HG02938 (cell line): ENCODE data around the gene TNRC18.
"Not testable (repeated sequence)": the region's sequence is repeated elsewhere in the genome, so short reads cannot be mapped to it uniquely, and the experiment has no call there.

Experiments
- ATAC-seq: cut with Tn5 transposase; IDR thresholded peaks from one replicate; pipeline ENCODE4 v1.9.1; 2021; ENCODE audit warnings: mild to moderate bottlenecking, moderate library complexity; ENCODE audit not compliant: unreplicated experiment

TNRC18 gene

GRCh38 chr7:5324961-5325360 lies 98.7 kb downstream of the TNRC18 start:
- ATAC-seq = no peak

GRCh38 chr7:5323800-5324781 lies 99.5 kb downstream of the TNRC18 start:
- not testable (repeated sequence) for ATAC-seq

GRCh38 chr7:5322621-5323410 lies 100.8 kb downstream of the TNRC18 start:
- ATAC-seq = no peak

DNA sequence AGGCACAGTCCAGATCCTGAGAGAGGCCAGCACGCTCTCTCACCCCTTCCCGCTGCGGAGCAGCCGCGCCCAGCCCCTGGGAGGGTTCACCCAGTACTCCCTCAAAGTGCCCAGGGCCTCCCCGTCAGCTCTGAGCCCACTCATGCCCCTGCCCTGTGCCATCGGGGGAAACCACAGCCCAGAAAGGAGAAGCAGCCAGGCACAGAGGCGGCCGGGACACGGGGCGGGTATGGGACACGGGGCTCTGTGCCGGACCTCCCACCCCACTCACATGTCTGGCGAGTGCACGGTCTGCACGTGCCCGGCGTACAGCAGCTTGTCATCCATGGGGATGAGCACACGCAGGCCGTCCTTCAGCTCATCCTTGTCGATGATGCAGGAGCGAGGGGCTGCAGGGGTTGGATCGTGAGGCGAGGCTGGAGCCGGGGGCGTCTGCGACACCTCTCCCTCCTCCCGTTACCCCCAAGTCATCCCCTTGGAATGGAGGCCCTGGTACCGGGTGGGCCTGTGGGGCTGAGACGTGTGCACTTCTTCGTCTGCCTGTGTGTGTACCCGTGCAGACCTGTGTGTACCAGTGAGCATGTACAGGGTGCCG lies 102.7 kb downstream of the TNRC18 start:
- no peak for ATAC-seq

DNA sequence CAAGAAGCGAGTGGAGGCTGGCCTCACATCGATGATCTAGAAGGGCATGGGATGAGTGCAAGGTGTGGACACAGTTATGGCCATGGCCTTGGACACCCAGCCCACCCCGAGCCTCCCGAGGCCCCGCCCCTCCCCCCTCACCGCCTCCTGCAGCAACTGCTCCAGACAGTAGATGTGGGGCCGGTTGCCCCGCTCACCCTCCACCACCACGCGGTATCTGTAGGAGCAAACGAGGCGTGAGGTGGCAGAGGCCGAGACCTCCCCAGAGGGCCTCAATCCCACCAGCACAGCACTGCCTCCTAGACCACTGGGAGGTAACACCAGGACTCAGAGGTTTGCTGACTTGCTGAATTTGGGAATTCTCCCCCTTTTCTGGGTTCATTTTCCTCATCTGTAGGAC lies 103.2 kb downstream of the TNRC18 start:
- no peak for ATAC-seq

GRCh38 chr7:5318613-5319012 lies 105.0 kb downstream of the TNRC18 start:
- ATAC-seq = not testable (repeated sequence)

DNA sequence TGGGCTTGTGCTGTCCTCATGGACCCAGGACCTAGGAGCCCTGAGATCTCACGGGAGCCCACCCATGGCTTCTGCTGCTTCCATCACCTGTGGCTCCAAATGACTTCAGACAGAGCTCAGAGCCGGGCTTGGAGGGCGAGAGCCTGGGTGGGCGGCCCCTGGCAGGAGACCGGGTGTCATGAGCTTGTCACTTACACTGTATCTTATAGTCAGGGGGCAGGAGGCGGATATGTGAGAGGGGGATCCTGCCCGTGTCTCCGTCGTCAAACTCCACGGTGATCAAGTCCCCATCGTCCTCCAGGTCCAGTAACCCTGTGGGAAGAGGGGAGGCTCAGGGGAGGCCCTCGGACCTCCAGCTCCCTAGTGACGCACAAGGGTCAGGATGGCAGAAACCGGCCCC lies 107.9 kb downstream of the TNRC18 start:
- no peak for ATAC-seq

DNA sequence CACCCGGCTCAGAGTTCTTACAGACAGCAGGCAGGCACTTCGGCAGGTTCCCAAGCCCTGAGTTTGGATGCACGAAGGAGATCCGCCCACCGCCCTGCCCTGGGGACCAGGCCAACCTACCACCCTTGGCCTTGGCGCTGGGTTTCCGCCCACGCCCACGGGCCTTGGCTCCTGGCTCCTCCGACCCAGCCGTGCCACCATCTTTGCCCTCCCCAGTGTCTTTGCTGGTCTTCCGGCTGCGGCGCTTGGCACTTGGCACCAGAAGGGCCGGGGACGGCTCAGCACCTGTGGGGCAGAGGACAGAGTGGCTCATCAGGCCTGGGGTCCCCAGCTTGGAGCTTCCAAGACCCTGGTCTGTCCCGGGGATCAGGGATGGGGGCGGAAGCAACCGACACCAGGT lies 108.8 kb downstream of the TNRC18 start:
- no peak for ATAC-seq

- not testable (repeated sequence) for ATAC-seq
These were observed 110.4 kb downstream of the TNRC18 start for GRCh38 chr7:5313076-5313885.

GRCh38 chr7:5312276-5313070 lies 111.2 kb downstream of the TNRC18 start:
- ATAC-seq = not testable (repeated sequence)

GRCh38 chr7:5310822-5311405 lies 112.7 kb downstream of the TNRC18 start:
- no peak for ATAC-seq

DNA sequence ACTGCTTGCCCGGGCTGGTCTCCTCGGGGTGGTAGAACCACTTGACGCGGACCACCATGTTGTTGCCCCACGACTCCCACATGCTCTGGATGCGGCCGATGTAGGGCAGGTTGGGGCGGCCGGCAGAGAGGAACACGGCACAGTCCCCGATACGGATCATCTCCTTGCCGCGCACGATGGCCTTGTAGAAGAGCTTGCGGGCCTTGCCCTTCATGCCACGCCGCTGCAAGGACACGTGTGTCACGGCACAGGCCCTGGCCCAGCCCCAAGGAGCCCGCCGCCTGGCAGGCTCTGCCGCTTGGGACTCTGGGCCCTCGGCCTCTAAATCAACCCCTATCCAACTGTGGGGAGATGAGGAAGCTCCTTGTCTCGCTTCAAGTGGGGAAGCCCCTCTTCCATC lies 114.5 kb downstream of the TNRC18 start:
- no peak for ATAC-seq

GRCh38 chr7:5307221-5308142 lies 116.2 kb downstream of the TNRC18 start:
- ATAC-seq = not testable (repeated sequence)

GRCh38 chr7:5305050-5305449 lies 118.6 kb downstream of the TNRC18 start:
- ATAC-seq = not testable (repeated sequence)

- ATAC-seq = no peak
These were observed 119.8 kb downstream of the TNRC18 start for GRCh38 chr7:5303591-5304505.

GRCh38 chr7:5303061-5303460 lies 120.6 kb downstream of the TNRC18 start:
- ATAC-seq = no peak

GRCh38 chr7:5302577-5302976 lies 121.1 kb downstream of the TNRC18 start:
- no peak for ATAC-seq
